Measurements from ENCODE around the gene STK10.
A peak's percentile ranks its signal among the peaks of the same experiment; 100 is the strongest.

Gene STK10

GRCh38 chr5:172175263-172175719 is 12.7 kb downstream of the STK10 start:
- peaks cover 28% of the 10 kb centered on the region for H4K20me1 ChIP-seq (ENCODE audit: insufficient read depth, low read length)
- H2AFZ ChIP-seq (ENCODE audit: low read depth, low read length), result no peak overlapping the region
- TF ChIP-seq EZH2phosphoT487 (IDR thresholded peaks at IDR 0.05; ENCODE audit: low read depth) (no peak), CTCF (IDR thresholded peaks at IDR 0.05; ENCODE audit: low read depth, low read length) (no peak)
- peak overlapping the region; percentile 76 for H3K4me3 ChIP-seq (ENCODE audit: low read length)
- peaks cover 90% of the 10 kb centered on the region for H3K79me2 ChIP-seq (ENCODE audit: low read length)
- peaks cover 22% of the 10 kb centered on the region for H3K36me3 ChIP-seq (replicated peaks; ENCODE audit: low read depth, low read length)
- H3K4me1 ChIP-seq (ENCODE audit: low read length), result peaks cover 45% of the 10 kb centered on the region
- no peaks in the 10 kb centered on the region for H3K9me3 ChIP-seq (ENCODE audit: insufficient read depth, low read length)
- H3K27me3 ChIP-seq (ENCODE audit: low read depth, low read length), result no peaks in the 10 kb centered on the region
- H3K27ac ChIP-seq (ENCODE audit: low read length), result peak overlapping the region; percentile 93
- H3K9ac ChIP-seq (ENCODE audit: low read length), result peak overlapping the region; percentile 70
- peak overlapping the region; percentile 95 for H3K4me2 ChIP-seq (ENCODE audit: low read length)

- no peaks in the 10 kb centered on the region for H3K9me3 ChIP-seq (ENCODE audit: insufficient read depth, low read length)
- no peak overlapping the region for H3K4me3 ChIP-seq (ENCODE audit: low read length)
- no peak overlapping the region for H3K4me2 ChIP-seq (ENCODE audit: low read length)
- H3K27me3 ChIP-seq (ENCODE audit: low read depth, low read length), result no peaks in the 10 kb centered on the region
- no peak overlapping the region for H2AFZ ChIP-seq (ENCODE audit: low read depth, low read length)
- TF ChIP-seq EZH2phosphoT487 (IDR thresholded peaks at IDR 0.05; ENCODE audit: low read depth) (no peak), CTCF (IDR thresholded peaks at IDR 0.05; ENCODE audit: low read depth, low read length) (no peak)
- H3K79me2 ChIP-seq (ENCODE audit: low read length), result peaks cover 90% of the 10 kb centered on the region
- H3K9ac ChIP-seq (ENCODE audit: low read length), result no peak overlapping the region
- peaks cover 38% of the 10 kb centered on the region for H4K20me1 ChIP-seq (ENCODE audit: insufficient read depth, low read length)
- no peak overlapping the region for H3K27ac ChIP-seq (ENCODE audit: low read length)
- peaks cover 28% of the 10 kb centered on the region for H3K36me3 ChIP-seq (replicated peaks; ENCODE audit: low read depth, low read length)
- peaks cover 31% of the 10 kb centered on the region for H3K4me1 ChIP-seq (ENCODE audit: low read length)
Observed at GRCh38 chr5:172173564-172174153, 14.4 kb downstream of the STK10 start.

- H3K36me3 ChIP-seq (replicated peaks; ENCODE audit: low read depth, low read length), result peaks cover 28% of the 10 kb centered on the region
- H3K9me3 ChIP-seq (ENCODE audit: insufficient read depth, low read length), result no peaks in the 10 kb centered on the region
- no peak overlapping the region for H3K27ac ChIP-seq (ENCODE audit: low read length)
- H3K4me2 ChIP-seq (ENCODE audit: low read length), result no peak overlapping the region
- peaks cover 31% of the 10 kb centered on the region for H3K4me1 ChIP-seq (ENCODE audit: low read length)
- TF ChIP-seq EZH2phosphoT487 (IDR thresholded peaks at IDR 0.05; ENCODE audit: low read depth), result no peak
- no peak for TF ChIP-seq CTCF (IDR thresholded peaks at IDR 0.05; ENCODE audit: low read depth, low read length)
- H4K20me1 ChIP-seq (ENCODE audit: insufficient read depth, low read length), result peaks cover 41% of the 10 kb centered on the region
- H3K27me3 ChIP-seq (ENCODE audit: low read depth, low read length), result no peaks in the 10 kb centered on the region
- H3K9ac ChIP-seq (ENCODE audit: low read length), result no peak overlapping the region
- H3K79me2 ChIP-seq (ENCODE audit: low read length), result peaks cover 90% of the 10 kb centered on the region
- no peak overlapping the region for H3K4me3 ChIP-seq (ENCODE audit: low read length)
- no peak overlapping the region for H2AFZ ChIP-seq (ENCODE audit: low read depth, low read length)
Observed at GRCh38 chr5:172172912-172173563, 15.0 kb downstream of the STK10 start.

GRCh38 chr5:172171118-172171517 is 16.9 kb downstream of the STK10 start:
- H3K27me3 ChIP-seq (ENCODE audit: low read depth, low read length), result no peaks in the 10 kb centered on the region
- no peak overlapping the region for H3K9ac ChIP-seq (ENCODE audit: low read length)
- peaks cover 26% of the 10 kb centered on the region for H3K4me1 ChIP-seq (ENCODE audit: low read length)
- H3K9me3 ChIP-seq (ENCODE audit: insufficient read depth, low read length), result no peaks in the 10 kb centered on the region
- H2AFZ ChIP-seq (ENCODE audit: low read depth, low read length), result no peak overlapping the region
- no peak overlapping the region for H3K4me2 ChIP-seq (ENCODE audit: low read length)
- no peak for TF ChIP-seq EZH2phosphoT487 (IDR thresholded peaks at IDR 0.05; ENCODE audit: low read depth)
- peaks cover 58% of the 10 kb centered on the region for H4K20me1 ChIP-seq (ENCODE audit: insufficient read depth, low read length)
- H3K4me3 ChIP-seq (ENCODE audit: low read length), result no peak overlapping the region
- no peak overlapping the region for H3K27ac ChIP-seq (ENCODE audit: low read length)
- peaks cover 86% of the 10 kb centered on the region for H3K79me2 ChIP-seq (ENCODE audit: low read length)
- peaks cover 25% of the 10 kb centered on the region for H3K36me3 ChIP-seq (replicated peaks; ENCODE audit: low read depth, low read length)

All from OCI-LY3 (cell line).